Measurements from ENCODE around the gene APOO. TPM values are rescaled to one million over a fixed set of nuclear protein-coding genes. Genes with fewer than 3 reads are reported as not detected.
A peak's percentile ranks its signal among the peaks of the same experiment; 100 is the strongest.
"Not testable (repeated sequence)": the region's sequence is repeated elsewhere in the genome, so short reads cannot be mapped to it uniquely, and the experiment has no call there.

The APOO gene
- polyA plus RNA-seq, 2 of the 4 experiments (the other 2 are of a cell fraction), result 33.5 to 59.4 TPM

DNA sequence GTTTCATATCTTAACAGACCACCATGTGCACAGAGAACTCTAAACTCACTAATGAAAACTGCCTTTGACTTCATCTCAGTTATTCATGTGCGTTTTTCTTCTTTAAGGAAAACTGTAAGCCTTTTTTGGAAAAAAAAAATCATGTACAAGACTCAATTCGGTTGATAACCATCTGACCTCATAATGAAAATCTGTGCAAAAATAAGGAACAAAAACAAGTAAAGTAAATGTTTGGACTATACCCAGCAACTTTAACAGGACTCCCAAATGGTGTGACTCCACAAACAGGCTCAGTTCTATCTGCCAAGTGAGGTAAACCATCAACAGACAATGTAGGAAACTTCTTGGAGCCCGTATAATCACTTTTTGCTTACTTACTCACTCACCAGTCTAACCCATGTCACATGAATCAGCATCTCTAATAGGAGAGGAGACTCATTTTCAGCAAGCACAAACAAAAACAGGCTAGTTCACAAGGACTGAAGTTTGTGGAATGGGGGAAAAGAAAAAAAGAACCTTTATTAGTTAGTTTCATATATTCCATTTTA is 9.3 kb downstream of the APOO start:
- POLR2A ChIA-PET, result interaction anchor here (3.8 kb wide), 1 partner anchor 116 kb away, joined by 35 read pairs; the partner anchor contains the start of gene SAT1
- Histone ChIP-seq H3K9me3 (no peaks in the 10 kb centered on the region), H3K4me1 (peaks cover 67% of the 10 kb centered on the region), H3K4me2 (peak overlapping the region; percentile 87), H3K4me3 (no peak overlapping the region), H3K27ac (peak overlapping the region; percentile 91 to 95)
- ATAC-seq (peak in 1 of 2 experiments; percentile 40; a peak in 3 of 6 replicates), FAIRE-seq (peak; percentile 99), DNase-seq (ENCODE audit: low read depth in 1 of 2, low spot score in 1 of 2) (peak in 1 of 2 experiments; percentile 78)
- CTCF ChIA-PET, result interaction anchor here (0.6 to 1.2 kb wide), 3 partner anchors 10 to 1762 kb away, joined by 3 to 5 read pairs (median 3); partner anchors contain the start of genes APOO, CXorf58 and SAT1
- peak; percentile 41; the same call in 1 of the 2 replicates for TF ChIP-seq JUNB (IDR thresholded peaks at IDR 0.05)
- TF ChIP-seq ESRRA (IDR thresholded peaks at IDR 0.05; ENCODE audit: borderline replicate concordance, low read length), result no peak
- TF ChIP-seq FOSL2 (IDR thresholded peaks at IDR 0.05), result no peak
- peak; percentile 49 for TF ChIP-seq FOSL2 (CRISPR knock-in tag; IDR thresholded peaks at IDR 0.05)
- peak; percentile 64 for TF ChIP-seq MAFK (IDR thresholded peaks at IDR 0.05; ENCODE audit: partially characterized antibody)
- TF ChIP-seq, protein P1, sequence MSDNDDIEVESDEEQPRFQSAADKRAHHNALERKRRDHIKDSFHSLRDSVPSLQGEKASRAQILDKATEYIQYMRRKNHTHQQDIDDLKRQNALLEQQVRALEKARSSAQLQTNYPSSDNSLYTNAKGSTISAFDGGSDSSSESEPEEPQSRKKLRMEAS (IDR thresholded peaks at IDR 0.05), result peak; percentile 16; the same call in 1 of the 2 replicates
- 6% methylated on average over 3 of the region's 3 CpGs for WGBS (ENCODE audit: missing lambda C conversion rate)

DNA sequence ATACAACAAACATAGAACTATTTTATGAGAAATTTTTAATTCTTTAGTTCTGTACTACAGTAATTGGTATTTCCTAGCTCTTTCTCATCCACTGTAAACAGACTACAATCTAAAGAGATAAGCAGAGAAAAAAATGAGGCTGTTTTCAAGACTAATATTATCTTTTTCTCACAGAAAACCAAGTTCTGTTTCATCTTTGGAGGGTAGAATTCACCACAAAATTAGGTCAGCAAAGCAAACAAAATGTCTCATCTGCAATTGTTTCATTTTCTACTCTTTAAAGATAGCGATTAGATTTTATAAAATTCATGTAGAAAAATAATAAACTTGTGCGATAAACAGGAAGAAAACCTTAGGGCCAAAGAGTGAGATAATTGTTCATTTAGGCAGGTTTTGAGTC is 10.8 kb downstream of the APOO start:
- Histone ChIP-seq H3K4me1 (peaks cover 63% of the 10 kb centered on the region), H3K4me2 (peak overlapping the region; percentile 87)

DNA sequence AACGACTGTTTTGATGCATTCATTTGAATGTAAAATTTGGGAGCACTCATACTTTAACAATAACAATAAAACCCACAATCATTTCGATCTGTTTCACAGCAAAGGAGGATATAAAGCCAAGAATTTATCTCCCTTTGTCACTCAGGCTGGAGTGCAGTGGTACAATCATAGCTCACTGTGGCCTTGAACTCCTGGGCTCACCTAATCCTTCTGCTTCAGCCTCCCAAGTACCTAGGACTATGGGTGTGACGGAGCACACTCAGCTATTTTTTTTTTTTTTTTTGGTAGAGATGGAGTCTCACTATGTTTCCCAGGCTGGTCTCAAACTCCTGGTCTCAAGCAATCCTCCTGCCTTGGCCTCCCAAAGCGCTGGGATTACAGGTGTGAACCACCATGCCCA is 11.2 kb downstream of the APOO start:
- CTCF ChIA-PET, result interaction anchor here (0.7 to 1.1 kb wide), 2 partner anchors 114 to 716 kb away, joined by 4 read pairs; partner anchors contain the start of gene SAT1
- 78% methylated on average over 4 of the region's 4 CpGs for WGBS (ENCODE audit: missing lambda C conversion rate)

More for the DNA sequence above, 10.8 kb downstream of the APOO start:
- Histone ChIP-seq H3K9me3 (no peaks in the 10 kb centered on the region), H3K27ac (peak overlapping the region; percentile 91 to 95), H3K4me3 (no peak overlapping the region)
- ATAC-seq (no peak), FAIRE-seq (no peak), DNase-seq (ENCODE audit: low read depth in 1 of 2, low spot score in 1 of 2) (no peak)
- 3% methylated on average over 2 of the region's 2 CpGs for WGBS (ENCODE audit: missing lambda C conversion rate)
- CTCF ChIA-PET, result interaction anchor here (1.1 kb wide), 1 partner anchor 114 kb away, joined by 4 read pairs; the partner anchor contains the start of gene SAT1
- TF ChIP-seq, protein P2, sequence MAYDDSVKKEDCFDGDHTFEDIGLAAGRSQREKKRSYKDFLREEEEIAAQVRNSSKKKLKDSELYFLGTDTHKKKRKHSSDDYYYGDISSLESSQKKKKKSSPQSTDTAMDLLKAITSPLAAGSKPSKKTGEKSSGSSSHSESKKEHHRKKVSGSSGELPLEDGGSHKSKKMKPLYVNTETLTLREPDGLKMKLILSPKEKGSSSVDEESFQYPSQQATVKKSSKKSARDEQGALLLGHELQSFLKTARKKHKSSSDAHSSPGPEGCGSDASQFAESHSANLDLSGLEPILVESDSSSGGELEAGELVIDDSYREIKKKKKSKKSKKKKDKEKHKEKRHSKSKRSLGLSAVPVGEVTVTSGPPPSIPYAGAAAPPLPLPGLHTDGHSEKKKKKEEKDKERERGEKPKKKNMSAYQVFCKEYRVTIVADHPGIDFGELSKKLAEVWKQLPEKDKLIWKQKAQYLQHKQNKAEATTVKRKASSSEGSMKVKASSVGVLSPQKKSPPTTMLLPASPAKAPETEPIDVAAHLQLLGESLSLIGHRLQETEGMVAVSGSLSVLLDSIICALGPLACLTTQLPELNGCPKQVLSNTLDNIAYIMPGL (CRISPR knock-in tag; IDR thresholded peaks at IDR 0.05; ENCODE audit: borderline replicate concordance), result no peak
- no peak for TF ChIP-seq ZNF302 (CRISPR knock-in tag; IDR thresholded peaks at IDR 0.05)
- TF ChIP-seq RARB (CRISPR knock-in tag; IDR thresholded peaks at IDR 0.05), result no peak
- TF ChIP-seq, protein P3, sequence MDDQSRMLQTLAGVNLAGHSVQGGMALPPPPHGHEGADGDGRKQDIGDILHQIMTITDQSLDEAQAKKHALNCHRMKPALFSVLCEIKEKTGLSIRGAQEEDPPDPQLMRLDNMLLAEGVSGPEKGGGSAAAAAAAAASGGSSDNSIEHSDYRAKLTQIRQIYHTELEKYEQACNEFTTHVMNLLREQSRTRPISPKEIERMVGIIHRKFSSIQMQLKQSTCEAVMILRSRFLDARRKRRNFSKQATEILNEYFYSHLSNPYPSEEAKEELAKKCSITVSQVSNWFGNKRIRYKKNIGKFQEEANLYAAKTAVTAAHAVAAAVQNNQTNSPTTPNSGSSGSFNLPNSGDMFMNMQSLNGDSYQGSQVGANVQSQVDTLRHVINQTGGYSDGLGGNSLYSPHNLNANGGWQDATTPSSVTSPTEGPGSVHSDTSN (IDR thresholded peaks at IDR 0.05), result no peak
- TF ChIP-seq HDAC2 (IDR thresholded peaks at IDR 0.05), result no peak
- TF ChIP-seq CHD4 (IDR thresholded peaks at IDR 0.05; ENCODE audit: borderline replicate concordance), result no peak
- TF ChIP-seq CBX8 (IDR thresholded peaks at IDR 0.05), result no peak
- TF ChIP-seq HOXA7 (CRISPR knock-in tag; IDR thresholded peaks at IDR 0.05), result no peak
- TF ChIP-seq MAZ (IDR thresholded peaks at IDR 0.05; ENCODE audit: borderline replicate concordance, low read depth, low read length), result no peak
- TF ChIP-seq, protein P4, sequence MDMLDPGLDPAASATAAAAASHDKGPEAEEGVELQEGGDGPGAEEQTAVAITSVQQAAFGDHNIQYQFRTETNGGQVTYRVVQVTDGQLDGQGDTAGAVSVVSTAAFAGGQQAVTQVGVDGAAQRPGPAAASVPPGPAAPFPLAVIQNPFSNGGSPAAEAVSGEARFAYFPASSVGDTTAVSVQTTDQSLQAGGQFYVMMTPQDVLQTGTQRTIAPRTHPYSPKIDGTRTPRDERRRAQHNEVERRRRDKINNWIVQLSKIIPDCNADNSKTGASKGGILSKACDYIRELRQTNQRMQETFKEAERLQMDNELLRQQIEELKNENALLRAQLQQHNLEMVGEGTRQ (IDR thresholded peaks at IDR 0.05), result no peak
- POLR2A ChIA-PET, result interaction anchor here (3.8 kb wide), 1 partner anchor 114 kb away, joined by 35 read pairs; the partner anchor contains the start of gene SAT1

DNA sequence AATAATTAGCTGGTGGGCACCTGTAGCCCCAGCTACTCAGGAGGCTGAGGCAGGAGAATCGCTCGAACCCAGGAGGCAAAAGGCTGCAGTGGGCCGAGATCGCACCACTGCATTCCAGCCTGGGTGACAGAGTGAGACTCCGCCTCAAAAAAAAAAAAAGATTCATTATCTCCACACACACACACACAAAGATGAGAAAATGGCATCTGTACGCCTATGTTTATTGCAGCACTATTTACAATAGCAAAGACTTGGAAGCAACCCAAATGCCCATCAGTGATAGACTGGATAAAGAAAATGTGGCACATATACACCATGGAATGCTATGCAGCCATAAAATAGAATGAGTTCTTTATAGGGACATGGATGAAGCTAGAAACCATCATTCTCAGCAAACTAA is 12.7 kb downstream of the APOO start:
- H3K4me3 ChIP-seq; H3K4me2 ChIP-seq; FAIRE-seq; ATAC-seq; CTCF ChIA-PET; H3K9me3 ChIP-seq; POLR2A ChIA-PET; DNase-seq (ENCODE audit: low read depth in 1 of 2, low spot score in 1 of 2): not testable (repeated sequence)
- 76% methylated on average over 6 of the region's 6 CpGs for WGBS (ENCODE audit: missing lambda C conversion rate)
- H3K27ac ChIP-seq, result peak overlapping the region; percentile 56 to 91; a peak in 4 of 6 replicates
- peaks cover 56% of the 10 kb centered on the region for H3K4me1 ChIP-seq

More for the DNA sequence above, 11.2 kb downstream of the APOO start:
- Histone ChIP-seq H3K4me2 (peak overlapping the region; percentile 87), H3K27ac (peak overlapping the region; percentile 91 to 95), H3K4me1 (peaks cover 59% of the 10 kb centered on the region)
- ATAC-seq; FAIRE-seq; H3K4me3 ChIP-seq; H3K9me3 ChIP-seq; DNase-seq (ENCODE audit: low read depth in 1 of 2, low spot score in 1 of 2): not testable (repeated sequence)
- POLR2A ChIA-PET, result interaction anchor here (0.6 to 3.8 kb wide), 2 partner anchors 114 to 130 kb away, joined by 3 to 35 read pairs; partner anchors contain the start of gene SAT1
